Activated CD4-positive, alpha-beta T cell treated with anti-CD3 and anti-CD28 coated beads, Interleukin-2, amount 50 U/mL, for 1 hour (primary cell): Measurements from ENCODE around the gene TCF4.

ENCODE experiments used
- DNase-seq: peaks from one replicate; pipeline ENCODE4 v3.0.0-alpha.2; 2020

Gene TCF4

GRCh38 chr18:55585065-55585919 lies 2.7 kb downstream of the TCF4 start:
- no peak for DNase-seq

GRCh38 chr18:55584201-55584600 lies 3.8 kb downstream of the TCF4 start:
- DNase-seq: no peak

GRCh38 chr18:55582325-55582724 lies 5.7 kb downstream of the TCF4 start:
- DNase-seq: no peak

- DNase-seq: no peak
Measured at GRCh38 chr18:55579501-55580270, 8.3 kb downstream of the TCF4 start.

GRCh38 chr18:55577812-55578539 lies 10.0 kb downstream of the TCF4 start:
- DNase-seq: no peak

GRCh38 chr18:55576001-55576400 lies 12.0 kb downstream of the TCF4 start:
- no peak for DNase-seq

- no peak for DNase-seq
Measured at GRCh38 chr18:55575066-55575465, 12.9 kb downstream of the TCF4 start.

GRCh38 chr18:55573386-55573785 lies 14.6 kb downstream of the TCF4 start:
- DNase-seq: no peak

- no peak for DNase-seq
Measured at GRCh38 chr18:55570966-55571365, 17.0 kb downstream of the TCF4 start.

GRCh38 chr18:55566456-55566935 lies 21.5 kb downstream of the TCF4 start:
- no peak for DNase-seq

GRCh38 chr18:55559739-55560138 lies 28.3 kb downstream of the TCF4 start:
- DNase-seq: no peak

- no peak for DNase-seq
Measured at GRCh38 chr18:55557211-55557610, 30.8 kb downstream of the TCF4 start.

- no peak for DNase-seq
Measured at GRCh38 chr18:55555395-55556027, 32.5 kb downstream of the TCF4 start.

- DNase-seq: no peak
Measured at GRCh38 chr18:55552526-55553189, 35.3 kb downstream of the TCF4 start.

- no peak for DNase-seq
Measured at GRCh38 chr18:55551227-55551626, 36.8 kb downstream of the TCF4 start.

- no peak for DNase-seq
Measured at GRCh38 chr18:55550471-55550870, 37.5 kb downstream of the TCF4 start.

- no peak for DNase-seq
Measured at GRCh38 chr18:55549474-55550104, 38.4 kb downstream of the TCF4 start.

- DNase-seq: no peak
Measured at GRCh38 chr18:55547705-55548056, 40.3 kb downstream of the TCF4 start.

- DNase-seq: no peak
Measured at GRCh38 chr18:55546851-55547704, 40.9 kb downstream of the TCF4 start.

GRCh38 chr18:55544014-55544413 lies 44.0 kb downstream of the TCF4 start:
- DNase-seq: no peak
